Activated B cell treated with CpG ODN at 0.5 μM for 24 hours (primary cell): ENCODE data around the gene FAF2. TPM values are rescaled to one million over a fixed set of nuclear protein-coding genes. Genes with fewer than 3 reads are reported as not detected.

Experiments
- ATAC-seq: fragments of 200-7000 bp; cut with Tn5 transposase; one replicate; pipeline ENCODE4 v1.10.0; 2021; ENCODE audit warnings: low read depth, mild to moderate bottlenecking, moderate library complexity
- CTCF ChIA-PET: fragments of 350-600 bp; sonication (Branson Sonifier 250); formaldehyde crosslinking; loops from one replicate; lab custom pipeline; 2021; ENCODE audit warnings: antibody characterized with exemption; lab: Charles Lee
- POLR2A ChIA-PET: fragments of 350-600 bp; sonication (Branson Sonifier 250); formaldehyde crosslinking; loops from one replicate; lab custom pipeline; 2021; ENCODE audit warnings: antibody characterized with exemption; lab: Charles Lee
- DNase-seq: peaks from one replicate; pipeline ENCODE4 v3.0.0; 2022
- H3K27ac Mint-ChIP-seq: one replicate; pipeline ENCODE4 v1.8.0; 2020; ENCODE audit warnings: mixed read lengths
- H3K27me3 Mint-ChIP-seq: one replicate; pipeline ENCODE4 v1.8.0; 2021; ENCODE audit warnings: mixed read lengths
- H3K36me3 Mint-ChIP-seq: one replicate; pipeline ENCODE4 v1.8.0; 2021; ENCODE audit warnings: low read depth, mixed read lengths
- H3K4me1 Mint-ChIP-seq: one replicate; pipeline ENCODE4 v1.8.0; 2021; ENCODE audit warnings: mixed read lengths
- H3K4me3 Mint-ChIP-seq: one replicate; pipeline ENCODE4 v1.8.0; 2020; ENCODE audit warnings: mild to moderate bottlenecking, mixed read lengths
- H3K9me3 Mint-ChIP-seq: one replicate; pipeline ENCODE4 v1.8.0; 2020; ENCODE audit warnings: mixed read lengths
- CTCF ChIP-seq: fragments of 200-600 bp; IDR thresholded peaks from one replicate; pipeline ENCODE4 v1.8.0; 2022; ENCODE audit warnings: antibody characterized with exemption, mild to moderate bottlenecking
- intact Hi-C: fragments of 100-400 bp; cut with micrococcal nuclease; formaldehyde crosslinking; loops from one replicate; pipeline ENCODE4 v1.15.1; 2024
- total RNA-seq: library from RNA; stranded (reverse); gene quantifications from 2 replicates; pipeline ENCODE4 v1.2.3, GENCODE V29; 2022

Gene FAF2
- total RNA-seq, 1 donor from 2014 or later: 39.0 TPM

- POLR2A ChIA-PET: interaction anchor here (0.6 to 2.3 kb wide), 2 partner anchors 12 to 45 kb away, joined by 3 to 10 read pairs; partner anchors contain the start of gene RNF44
- peaks cover 34% of the 10 kb centered on the region for H3K4me1 Mint-ChIP-seq
- peaks cover 31% of the 10 kb centered on the region for H3K36me3 Mint-ChIP-seq
- DNase-seq: no peak
- TF ChIP-seq CTCF: no peak
- CTCF ChIA-PET: no interaction called here
- intact Hi-C loops: no loop called here
- no peak overlapping the region for H3K4me3 Mint-ChIP-seq
- no peaks in the 10 kb centered on the region for H3K9me3 Mint-ChIP-seq
- ATAC-seq: no peak
- H3K27ac Mint-ChIP-seq: no peak overlapping the region
- no peaks in the 10 kb centered on the region for H3K27me3 Mint-ChIP-seq
Measured at GRCh38 chr5:176524987-176525386, 76.8 kb downstream of the FAF2 start.

- no peak overlapping the region for H3K27ac Mint-ChIP-seq
- peaks cover 31% of the 10 kb centered on the region for H3K36me3 Mint-ChIP-seq
- DNase-seq (no peak), ATAC-seq (no peak)
- no peaks in the 10 kb centered on the region for H3K9me3 Mint-ChIP-seq
- peaks cover 37% of the 10 kb centered on the region for H3K4me1 Mint-ChIP-seq
- no peak overlapping the region for H3K4me3 Mint-ChIP-seq
- no peaks in the 10 kb centered on the region for H3K27me3 Mint-ChIP-seq
- TF ChIP-seq CTCF: no peak
- CTCF ChIA-PET: no interaction called here
- POLR2A ChIA-PET: interaction anchor here (1.3 kb wide), 1 partner anchor 11 kb away, joined by 4 read pairs; the partner anchor contains the start of gene RNF44
- intact Hi-C loops: no loop called here
Measured at GRCh38 chr5:176525677-176526076, 77.5 kb downstream of the FAF2 start.

- intact Hi-C loops: no loop called here
- H3K4me3 Mint-ChIP-seq: no peak overlapping the region
- ChIA-PET CTCF (no interaction called here), POLR2A (interaction anchor here (1.3 to 1.7 kb wide), 2 partner anchors 9 to 10 kb away, joined by 4 read pairs; partner anchors contain the start of gene RNF44)
- H3K4me1 Mint-ChIP-seq: peaks cover 44% of the 10 kb centered on the region
- no peak overlapping the region for H3K27ac Mint-ChIP-seq
- DNase-seq (no peak), ATAC-seq (no peak)
- TF ChIP-seq CTCF: no peak
- no peaks in the 10 kb centered on the region for H3K9me3 Mint-ChIP-seq
- peaks cover 35% of the 10 kb centered on the region for H3K36me3 Mint-ChIP-seq
- H3K27me3 Mint-ChIP-seq: no peaks in the 10 kb centered on the region
Measured at GRCh38 chr5:176526462-176526861, 78.3 kb downstream of the FAF2 start.

- POLR2A ChIA-PET: interaction anchor here (0.5 to 2.5 kb wide), 4 partner anchors 8 to 16 kb away, joined by 3 to 13 read pairs (median 4); partner anchors contain the start of gene RNF44
- ATAC-seq: no peak
- H3K27ac Mint-ChIP-seq: peak overlapping the region; percentile 35
- CTCF ChIA-PET: no interaction called here
- no peaks in the 10 kb centered on the region for H3K27me3 Mint-ChIP-seq
- no peak overlapping the region for H3K4me3 Mint-ChIP-seq
- no peak for DNase-seq
- intact Hi-C loops: no loop called here
- peaks cover 37% of the 10 kb centered on the region for H3K36me3 Mint-ChIP-seq
- H3K4me1 Mint-ChIP-seq: peaks cover 44% of the 10 kb centered on the region
- no peak for TF ChIP-seq CTCF
- no peaks in the 10 kb centered on the region for H3K9me3 Mint-ChIP-seq
Measured at GRCh38 chr5:176527246-176528222, 79.3 kb downstream of the FAF2 start.

- TF ChIP-seq CTCF: no peak
- ChIA-PET CTCF (no interaction called here), POLR2A (interaction anchor here (0.5 to 2.5 kb wide), 2 partner anchors 9 to 17 kb away, joined by 3 to 13 read pairs; partner anchors contain the start of gene RNF44)
- ATAC-seq: no peak
- intact Hi-C loops: no loop called here
- peaks cover 37% of the 10 kb centered on the region for H3K36me3 Mint-ChIP-seq
- no peaks in the 10 kb centered on the region for H3K27me3 Mint-ChIP-seq
- H3K4me3 Mint-ChIP-seq: no peak overlapping the region
- H3K27ac Mint-ChIP-seq: peak overlapping the region; percentile 24
- peaks cover 43% of the 10 kb centered on the region for H3K4me1 Mint-ChIP-seq
- H3K9me3 Mint-ChIP-seq: no peaks in the 10 kb centered on the region
- no peak for DNase-seq
Measured at GRCh38 chr5:176528301-176528700, 80.1 kb downstream of the FAF2 start.
